IMR-90 (cell line): ENCODE results near the gene PCYT2. TPM values are rescaled to one million over a fixed set of nuclear protein-coding genes. Genes with fewer than 3 reads are reported as not detected.

Experiments
- ATAC-seq: fragments of 200-7000 bp; cut with Tn5 transposase; 2 replicates; pipeline ENCODE4 v1.9.1; 2020; ENCODE audit warnings: low read depth, mild to moderate bottlenecking, moderate library complexity
- BruUV-seq: library from RNA; stranded (reverse); fragments of 400-500 nt; replicated peaks from 2 replicates; lab custom pipeline; 2021; lab: Mats Ljungman, UMichigan
- CTCF ChIA-PET: fragments of 300-600 bp; formaldehyde crosslinking; extraction: SDS; loops from one replicate; lab custom pipeline; 2021; ENCODE audit warnings: antibody characterized with exemption; lab: Yijun Ruan, JAX
- POLR2A ChIA-PET: fragments of 300-600 bp; sonication (Branson Sonifier 250); formaldehyde crosslinking; loops from one replicate; lab custom pipeline; 2022; ENCODE audit warnings: antibody characterized with exemption; ENCODE audit not compliant: unreplicated experiment; lab: Charles Lee
- DNase-seq: peaks from one replicate; pipeline ENCODE4 v3.0.0; 2013
- H2AFZ ChIP-seq: replicated peaks from 2 replicates; pipeline ENCODE3; 2013; ENCODE audit warnings: low read length, mild to moderate bottlenecking; ENCODE audit not compliant: poor library complexity
- H2AK5ac ChIP-seq: 2 replicates; pipeline ENCODE4 v1.6.1; 2013; ENCODE audit warnings: low read depth, low read length, inconsistent platforms
- H2AK9ac ChIP-seq: replicated peaks from 2 replicates; pipeline ENCODE3; 2013; ENCODE audit warnings: mild to moderate bottlenecking, low read depth, low read length, moderate library complexity; ENCODE audit not compliant: poor library complexity
- H2BK120ac ChIP-seq: 2 replicates; pipeline ENCODE4 v1.6.1; 2013; ENCODE audit warnings: low read depth, low read length, inconsistent platforms
- H2BK15ac ChIP-seq: 3 replicates; pipeline ENCODE4 v1.6.1; 2013; ENCODE audit warnings: low read depth, low read length, inconsistent platforms
- H2BK20ac ChIP-seq: 2 replicates; pipeline ENCODE4 v1.6.1; 2013; ENCODE audit warnings: low read depth, mild to moderate bottlenecking, inconsistent platforms, low read length, moderate library complexity
- H2BK5ac ChIP-seq: 2 replicates; pipeline ENCODE4 v1.6.1; 2013; ENCODE audit warnings: mild to moderate bottlenecking, low read depth, low read length, inconsistent platforms; ENCODE audit not compliant: poor library complexity, severe bottlenecking
- H3K14ac ChIP-seq: replicated peaks from 2 replicates; pipeline ENCODE4 v1.6.1; 2013; ENCODE audit warnings: low read depth, low read length, inconsistent platforms
- H3K18ac ChIP-seq: 2 replicates; pipeline ENCODE4 v1.6.1; 2013; ENCODE audit warnings: low read depth, low read length, control low read depth
- H3K23ac ChIP-seq: 2 replicates; pipeline ENCODE4 v1.6.1; 2013; ENCODE audit warnings: low read depth, low read length, inconsistent platforms
- H3K27ac ChIP-seq: 2 replicates; pipeline ENCODE4 v1.5.1; 2013; ENCODE audit warnings: mild to moderate bottlenecking, control low read depth, low read length; ENCODE audit not compliant: insufficient read depth
- H3K27me3 ChIP-seq: 2 replicates; pipeline ENCODE4 v1.6.1; 2013; ENCODE audit warnings: low read length; ENCODE audit not compliant: control insufficient read depth, insufficient read depth
- H3K36me3 ChIP-seq: 2 replicates; pipeline ENCODE4 v1.6.1; 2013; ENCODE audit warnings: low read length, mixed read lengths; ENCODE audit not compliant: control insufficient read depth, insufficient read depth
- H3K4ac ChIP-seq: 2 replicates; pipeline ENCODE4 v1.6.1; 2013; ENCODE audit warnings: low read depth, low read length, inconsistent platforms
- H3K4me1 ChIP-seq: 2 replicates; pipeline ENCODE4 v1.6.1; 2013; ENCODE audit warnings: low read length, mixed read lengths; ENCODE audit not compliant: control insufficient read depth, insufficient read depth
- H3K4me2 ChIP-seq: 2 replicates; pipeline ENCODE4 v1.6.1; 2013; ENCODE audit warnings: low read depth, mild to moderate bottlenecking, control low read depth, low read length, moderate library complexity
- H3K4me3 ChIP-seq: 2 replicates; pipeline ENCODE4 v1.5.1; 2013; ENCODE audit warnings: low read depth, mild to moderate bottlenecking, control low read depth, low read length, moderate library complexity; ENCODE audit not compliant: insufficient read depth
- H3K56ac ChIP-seq: 2 replicates; pipeline ENCODE4 v1.6.1; 2013; ENCODE audit warnings: low read length, inconsistent platforms; ENCODE audit not compliant: insufficient read depth; ENCODE audit errors: extremely low read depth
- H3K79me1 ChIP-seq, 2 experiments: 2 replicates each; pipeline ENCODE4 v1.6.1; 2013; ENCODE audit warnings: low read length in 2 of 2, inconsistent platforms in 1 of 2, low read depth in 1 of 2
- H3K9ac ChIP-seq: 2 replicates; pipeline ENCODE4 v1.6.1; 2013; ENCODE audit warnings: low read depth, low read length, control low read depth
- H3K9me1 ChIP-seq: 2 replicates; pipeline ENCODE4 v1.6.1; 2013; ENCODE audit warnings: low read length, inconsistent platforms; ENCODE audit not compliant: insufficient read depth
- H3K9me3 ChIP-seq: 2 replicates; pipeline ENCODE4 v1.6.1; 2013; ENCODE audit warnings: low read length; ENCODE audit not compliant: control insufficient read depth, insufficient read depth
- H4K20me1 ChIP-seq: 2 replicates; pipeline ENCODE4 v1.6.1; 2013; ENCODE audit warnings: low read length, inconsistent platforms; ENCODE audit not compliant: insufficient read depth
- H4K5ac ChIP-seq: 2 replicates; pipeline ENCODE4 v1.6.1; 2013; ENCODE audit warnings: mild to moderate bottlenecking, low read depth, low read length, control low read depth
- H4K8ac ChIP-seq, 2 experiments: 2 replicates each; pipeline ENCODE4 v1.6.1; 2013; ENCODE audit warnings: low read depth in 2 of 2, low read length in 2 of 2, control low read depth in 1 of 2, inconsistent platforms in 1 of 2
- H4K91ac ChIP-seq: 2 replicates; pipeline ENCODE4 v1.6.1; 2013; ENCODE audit warnings: low read depth, low read length, inconsistent platforms; ENCODE audit not compliant: insufficient read depth
- BHLHE40 ChIP-seq: fragments of 150-350 bp; IDR thresholded peaks from 2 replicates; pipeline ENCODE4 v1.6.1; 2016; ENCODE audit warnings: mild to moderate bottlenecking, low read depth, low read length
- CEBPB ChIP-seq: IDR thresholded peaks from 2 replicates; pipeline ENCODE4 v1.6.1; 2012; ENCODE audit warnings: low read depth, low read length, improper control_type of control experiment
- CHD1 ChIP-seq: IDR thresholded peaks from 2 replicates; pipeline ENCODE4 v1.6.1; 2012; ENCODE audit warnings: low read depth, low read length, improper control_type of control experiment
- CTCF ChIP-seq: conservative IDR thresholded peaks from 2 replicates; pipeline ENCODE4 v1.5.1; 2012; ENCODE audit warnings: mild to moderate bottlenecking, low read depth, low read length, improper control_type of control experiment
- FOS ChIP-seq: fragments of 150-350 bp; IDR thresholded peaks from 2 replicates; pipeline ENCODE4 v1.6.1; 2016; ENCODE audit warnings: low read depth, low read length
- MAFK ChIP-seq: IDR thresholded peaks from 2 replicates; pipeline ENCODE4 v1.6.1; 2012; ENCODE audit warnings: low read depth, low read length, improper control_type of control experiment
- MAZ ChIP-seq: IDR thresholded peaks from 2 replicates; pipeline ENCODE4 v1.6.1; 2012; ENCODE audit warnings: low read depth, mild to moderate bottlenecking, low read length, improper control_type of control experiment, moderate library complexity, borderline replicate concordance
- MXI1 ChIP-seq: IDR thresholded peaks from 2 replicates; pipeline ENCODE4 v1.6.1; 2012; ENCODE audit warnings: low read depth, mild to moderate bottlenecking, low read length, moderate library complexity, borderline replicate concordance
- POLR2A ChIP-seq: IDR thresholded peaks from 2 replicates; pipeline ENCODE4 v1.6.1; 2012; ENCODE audit warnings: mild to moderate bottlenecking, low read depth, low read length
- RFX5 ChIP-seq: IDR thresholded peaks from 2 replicates; pipeline ENCODE4 v1.8.0; 2012; ENCODE audit warnings: low read depth, mild to moderate bottlenecking, low read length, moderate library complexity
- SMC3 ChIP-seq: fragments of 150-350 bp; IDR thresholded peaks from 2 replicates; pipeline ENCODE4 v1.6.1; 2016; ENCODE audit warnings: low read depth, mild to moderate bottlenecking, antibody characterized with exemption, low read length, moderate library complexity
- USF2 ChIP-seq: fragments of 150-350 bp; IDR thresholded peaks from 2 replicates; pipeline ENCODE4 v1.6.1; 2017; ENCODE audit warnings: mild to moderate bottlenecking, antibody characterized with exemption, low read length, low read depth
- WGBS, 2 experiments: methylation state at CpG; one replicate each; pipeline versions ENCODE4 v1.1.5 to v1.1.7; 2013; ENCODE audit warnings: missing lambda C conversion rate in 2 of 2; ENCODE audit not compliant: insufficient read length in 1 of 2; ENCODE audit errors: extremely low coverage in 2 of 2; 5-methylcytosine and 5-hydroxymethylcytosine counted together
- dilution Hi-C: fragments of 300-500 bp; cut with HindIII; formaldehyde crosslinking; loops from one replicate; pipeline ENCODE4 v1.14.3; 2018; ENCODE audit warnings: low sequenced_read_pairs; ENCODE audit not compliant: unreplicated experiment
- in situ Hi-C: fragments of 300-500 bp; cut with MboI; formaldehyde crosslinking; loops from 3 replicates; pipeline ENCODE4 v1.14.3; 2019; ENCODE audit warnings: low sequenced_read_pairs, inconsistent platforms, mixed read lengths
- intact Hi-C: fragments of 100-400 bp; cut with micrococcal nuclease; formaldehyde crosslinking; loops from 2 replicates; pipeline ENCODE4 v1.10.0; 2022
- polyA plus RNA-seq, 3 experiments: library from polyadenylated mRNA; depleted of rRNA; stranded (reverse); fragments of >200 nt; gene quantifications; 2 replicates each; pipeline ENCODE4 v1.2.3, GENCODE V29; 2012; ENCODE audit warnings: low replicate concordance in 1 of 3
- total RNA-seq: library from RNA; depleted of rRNA; stranded (reverse); fragments of >200 nt; gene quantifications from 2 replicates; pipeline ENCODE4 v1.2.3, GENCODE V29; 2012

PCYT2 gene
- total and polyA plus RNA-seq, 2 of the 4 experiments (the other 2 are of a cell fraction), result 37.3 to 38.5 TPM

DNA sequence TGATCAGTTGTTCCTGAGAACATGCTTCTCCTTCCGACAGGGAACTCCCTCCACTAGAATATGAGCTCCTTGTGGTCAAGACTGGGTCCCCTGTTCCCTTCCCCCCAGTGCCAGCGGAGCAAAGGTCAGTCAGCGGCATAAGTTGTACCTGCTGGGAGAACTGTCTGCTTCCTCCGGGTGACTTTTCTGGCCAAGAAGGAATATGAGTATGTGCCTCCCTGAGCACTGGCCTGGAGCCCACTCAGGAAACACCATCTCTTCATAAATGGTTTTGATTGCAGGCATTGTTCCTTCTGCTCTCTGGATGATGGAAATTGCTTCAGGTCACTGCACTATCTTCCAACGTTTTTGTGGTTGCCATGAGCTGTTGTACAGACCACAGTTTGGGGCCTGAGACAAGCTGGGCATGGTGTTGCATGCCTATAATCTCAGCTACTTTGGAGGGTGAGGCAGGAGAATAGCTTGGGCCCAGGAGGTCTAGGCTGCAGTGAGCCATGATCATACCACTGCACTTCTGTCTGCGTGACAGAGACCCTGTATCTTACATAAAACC, 48.0 kb downstream of the PCYT2 start (continued):
- TF ChIP-seq SMC3, result no peak

- ATAC-seq, result peak; percentile 89
- Histone ChIP-seq H3K79me1 (peaks cover 18 to 68% of the 10 kb centered on the region in 2 experiments; a peak in 3 of 4 replicates), H2AK9ac (peak overlapping the region; percentile 97), H3K4ac (peak overlapping the region; percentile 98), H3K9me1 (peaks cover 17% of the 10 kb centered on the region), H3K4me1 (peaks cover 18% of the 10 kb centered on the region), H3K14ac (peak overlapping the region; percentile 99), H3K27me3 (no peaks in the 10 kb centered on the region), H3K27ac (peak overlapping the region; percentile 95), H2BK120ac (peak overlapping the region; percentile 67; the same call in 1 of the 2 replicates), H3K4me3 (peak overlapping the region; percentile 73), H3K9ac (peak overlapping the region; percentile 94), H4K20me1 (peaks cover 45% of the 10 kb centered on the region), H3K9me3 (no peaks in the 10 kb centered on the region), H3K23ac (peak overlapping the region; percentile 96), H3K4me2 (peak overlapping the region; percentile 89), H2AK5ac (peak overlapping the region; percentile 100), H4K5ac (peak overlapping the region; percentile 95), H2AFZ (peak overlapping the region; percentile 92), H2BK5ac (peak overlapping the region; percentile 97), H2BK20ac (no peak overlapping the region), H4K8ac (peak overlapping the region; percentile 99), H3K18ac (peak overlapping the region; percentile 83), H3K36me3 (peaks cover 37% of the 10 kb centered on the region), H3K56ac (peak overlapping the region; percentile 98), H2BK15ac (peak overlapping the region; percentile 49; the same call in 1 of the 3 replicates), H4K91ac (peak overlapping the region; percentile 99)
- in situ Hi-C loops, result no loop called here
- WGBS, 2 experiments, result 0% methylated on average over 32 of the region's 74 CpGs; no CpG with 5 or more reads in 1 of the 2 experiments
- ChIA-PET CTCF (no interaction called here), POLR2A (no interaction called here)
- BruUV-seq, result no TSS peak
- dilution Hi-C loops, result no loop called here
- peak; percentile 100 for DNase-seq
- intact Hi-C loops, result loop anchor here (1.0 kb wide), 1 partner anchor 128 kb away; no protein-coding TSS in a partner anchor
- TF ChIP-seq MAFK (peak; percentile 31; the same call in 1 of the 2 replicates), POLR2A (peak; percentile 89), FOS (peak; percentile 96; the same call in 1 of the 2 replicates), MXI1 (peak; percentile 86; the same call in 1 of the 2 replicates), RFX5 (no peak), BHLHE40 (peak; percentile 73), MAZ (peak; percentile 68; the same call in 1 of the 2 replicates), CHD1 (peak; percentile 91; the same call in 1 of the 2 replicates), CTCF (no peak), USF2 (peak; percentile 60), CEBPB (peak; percentile 97)
Measured at GRCh38 chr17:81860756-81861568, 50.2 kb downstream of the PCYT2 start.
